NCI-H1092 (cell line): ENCODE measurements around the gene FATE1.

Experiments
- DNase-seq: peaks from one replicate; lab custom pipeline; 2025; lab: John Stamatoyannopoulos, UW

Gene FATE1

DNA sequence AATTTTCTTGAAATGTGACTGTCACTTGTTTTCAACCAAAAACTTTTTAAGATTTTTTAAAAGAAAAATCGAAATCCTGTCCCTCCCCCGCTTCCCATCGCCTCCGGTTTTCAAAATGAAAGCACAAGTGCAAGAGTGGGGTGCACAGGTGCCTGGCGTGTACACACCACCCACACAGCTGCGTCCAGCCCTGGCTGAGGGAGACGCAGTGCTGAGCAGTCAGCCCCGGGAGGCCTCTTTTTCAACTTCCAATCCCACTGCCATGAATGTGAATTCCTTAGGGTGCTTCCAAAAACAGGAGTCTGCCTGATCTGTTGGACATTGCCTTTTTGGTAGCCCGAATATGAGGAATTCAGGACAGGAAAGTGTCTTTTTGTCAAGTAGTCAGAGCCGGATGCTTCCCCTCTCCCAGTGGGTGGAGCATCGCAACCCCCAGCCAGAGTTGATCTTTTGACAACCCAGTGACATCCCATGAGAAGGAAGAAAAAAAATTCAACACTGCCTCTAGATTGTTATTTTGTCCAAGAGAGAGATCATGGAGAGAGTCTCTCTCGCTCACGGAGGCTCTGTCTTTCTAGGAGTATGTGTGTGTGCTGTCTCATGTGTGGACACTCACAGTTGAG is 11.7 kb upstream of the FATE1 start:
- DNase-seq, result no peak

DNA sequence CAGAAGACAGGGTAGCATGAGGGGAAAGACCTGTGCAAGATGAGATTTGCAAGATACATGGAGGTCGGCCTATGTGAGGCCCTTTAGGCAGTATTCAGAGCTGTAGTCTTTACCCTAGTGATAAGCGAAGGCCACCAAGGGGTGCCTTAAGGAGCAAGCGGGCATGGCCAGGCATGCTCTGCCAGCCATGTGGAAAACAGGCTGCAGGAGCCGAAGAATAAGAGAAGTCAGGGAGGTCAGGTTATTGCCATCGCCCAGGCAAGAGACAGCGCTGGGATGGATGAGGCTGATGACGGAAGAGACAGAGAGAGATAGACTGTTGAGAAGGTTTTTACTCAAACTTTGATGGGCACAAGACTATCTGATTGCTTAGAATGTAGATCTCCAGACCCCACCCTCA is 7.0 kb upstream of the FATE1 start:
- DNase-seq, result no peak

DNA sequence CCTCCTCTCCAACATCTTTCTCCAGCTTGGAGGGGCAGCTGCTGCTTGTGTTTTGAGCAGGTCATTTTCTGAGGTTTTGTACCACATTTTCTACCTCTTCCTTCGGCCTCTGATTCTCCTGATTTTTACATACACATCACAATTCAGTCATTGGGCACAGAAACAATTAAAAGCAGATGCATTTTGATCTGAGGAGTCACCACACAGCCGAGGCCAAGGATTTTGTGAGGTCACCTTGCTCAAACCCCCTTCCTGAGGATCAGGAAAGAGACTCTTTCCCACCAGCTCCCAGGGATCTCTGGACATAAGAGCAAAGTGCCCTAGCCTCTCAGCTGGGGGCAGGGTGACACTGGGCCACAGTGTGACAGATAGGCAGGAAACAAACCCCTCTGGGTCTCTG is 5.4 kb upstream of the FATE1 start:
- no peak for DNase-seq

DNA sequence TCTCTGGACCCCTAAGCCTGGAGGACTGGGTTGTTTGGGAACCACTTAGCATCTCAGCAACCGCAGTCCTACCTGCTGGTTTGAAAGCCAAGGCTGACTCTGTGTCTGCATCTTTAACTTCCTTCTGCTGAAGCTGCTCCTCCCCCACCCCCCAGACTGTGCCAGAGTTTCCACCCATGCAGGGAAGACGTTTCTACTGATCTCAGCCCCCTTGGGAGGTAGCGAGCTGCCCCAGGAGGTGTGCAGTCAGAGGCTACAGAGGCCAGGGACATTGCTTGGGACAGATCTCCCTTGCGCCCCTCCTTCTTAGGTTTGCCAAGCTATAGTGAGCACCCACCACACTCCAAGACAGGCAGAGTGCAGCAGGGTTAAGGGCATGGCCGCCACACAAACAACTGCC is 4.7 kb upstream of the FATE1 start:
- DNase-seq, result no peak

DNA sequence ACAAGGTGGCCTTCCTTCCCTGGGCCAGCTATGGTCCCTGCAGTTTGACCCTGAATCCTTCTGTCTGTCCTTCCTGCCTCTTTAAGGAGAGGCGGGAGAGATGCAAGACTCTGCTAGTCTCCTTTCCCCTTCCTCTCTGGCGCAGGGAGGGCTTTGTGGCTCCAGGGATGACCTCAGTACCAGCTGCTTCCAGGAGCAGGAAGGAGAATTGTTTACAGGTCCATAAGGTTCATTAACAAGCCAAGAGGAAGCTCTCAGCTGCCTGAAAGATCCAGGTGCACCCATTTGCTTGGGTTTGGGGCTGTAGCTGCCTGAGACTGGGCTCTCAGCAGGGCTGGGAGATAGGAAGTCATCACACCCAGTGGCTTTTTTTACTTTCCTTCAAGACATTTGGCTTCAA is 4.0 kb upstream of the FATE1 start:
- peak; percentile 21 for DNase-seq

DNA sequence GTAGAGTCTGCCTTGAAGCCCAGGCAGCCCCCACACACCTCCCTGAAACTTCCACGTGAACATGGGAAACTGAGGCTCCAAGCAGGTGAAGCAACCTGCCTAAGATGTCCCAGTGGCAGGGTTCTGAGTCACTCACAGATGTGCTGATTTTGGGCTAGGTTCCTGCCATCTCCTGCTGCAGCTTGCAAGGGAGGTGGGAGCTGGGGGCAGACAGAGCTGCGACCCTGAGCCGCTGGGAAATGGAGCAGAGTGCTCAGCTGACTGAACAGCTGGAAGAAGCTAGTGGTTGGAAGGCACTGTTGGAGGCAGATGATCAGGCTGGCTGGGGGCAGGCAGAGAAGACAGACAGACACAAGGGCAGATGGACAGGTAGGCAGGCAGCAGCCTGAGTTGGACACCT is 3.6 kb upstream of the FATE1 start:
- DNase-seq, result no peak

DNA sequence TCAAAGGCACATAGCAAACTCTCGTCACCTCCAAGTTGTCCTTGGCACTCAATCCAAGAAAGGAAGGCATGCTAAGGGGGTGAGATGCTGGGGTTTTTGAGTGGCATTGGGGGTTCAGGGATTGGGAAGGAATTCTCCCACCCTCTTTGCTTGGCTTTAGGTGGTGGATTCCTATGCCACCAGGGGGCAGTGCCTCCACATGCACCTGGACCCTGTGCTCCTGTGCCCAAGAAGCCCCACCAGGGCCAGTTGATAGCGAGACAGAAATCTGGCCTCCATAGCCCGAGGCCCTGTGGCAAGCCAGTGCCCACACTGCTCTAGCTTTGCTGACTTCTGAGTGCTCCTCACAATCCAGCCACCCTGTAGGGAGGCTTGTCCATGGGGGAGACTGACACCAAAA is 2.0 kb upstream of the FATE1 start:
- peak; percentile 18 for DNase-seq

DNA sequence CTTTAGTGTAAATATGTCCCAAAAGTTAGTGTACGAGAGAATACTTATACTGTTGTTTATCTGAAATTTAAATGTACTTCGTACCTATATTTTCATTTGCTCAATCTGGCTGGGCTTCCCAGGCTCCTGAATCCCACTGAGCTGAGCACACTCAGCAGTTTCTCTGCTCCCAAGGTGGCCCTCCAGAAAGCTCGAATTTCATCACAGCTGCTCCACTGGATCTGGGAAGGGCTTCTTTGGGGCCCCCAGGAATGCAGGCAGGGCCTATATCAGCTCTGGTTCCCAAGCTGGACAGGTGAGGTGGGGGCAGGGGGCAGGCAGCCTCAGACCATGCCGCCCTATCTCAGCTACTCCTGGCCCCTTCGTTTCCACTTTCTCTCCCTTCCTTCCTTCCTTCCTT is 1.5 kb upstream of the FATE1 start:
- DNase-seq, result no peak

DNA sequence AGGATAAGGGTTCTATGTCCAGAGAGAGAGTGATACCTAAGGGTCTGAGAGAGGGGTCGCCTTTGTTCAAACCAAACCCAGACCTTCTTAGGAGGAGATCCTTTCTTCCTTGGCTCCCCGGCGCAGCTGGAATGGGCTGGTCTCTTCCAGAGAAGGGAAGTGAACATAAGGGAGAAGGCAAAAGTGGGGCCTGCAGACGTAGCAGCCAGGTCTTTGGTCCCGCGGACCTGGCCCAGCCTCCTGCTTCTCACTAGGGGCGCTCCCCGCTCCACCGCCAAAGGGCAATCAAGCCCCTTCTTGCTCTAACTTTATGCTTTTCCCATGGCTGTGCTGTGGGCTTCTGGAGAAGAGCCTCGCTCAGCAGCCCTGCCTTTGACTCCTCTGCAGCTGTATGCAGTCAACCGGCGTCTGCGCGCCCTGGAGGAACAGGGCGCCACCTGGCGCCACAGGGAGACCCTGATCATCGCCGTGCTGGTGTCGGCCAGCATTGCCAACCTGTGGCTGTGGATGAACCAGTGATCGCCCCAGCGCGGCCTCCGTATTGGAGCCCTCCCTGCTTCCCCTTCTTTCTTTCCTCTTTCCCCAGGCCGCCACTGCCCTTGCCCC is 6.5 kb downstream of the FATE1 start:
- DNase-seq, result no peak

DNA sequence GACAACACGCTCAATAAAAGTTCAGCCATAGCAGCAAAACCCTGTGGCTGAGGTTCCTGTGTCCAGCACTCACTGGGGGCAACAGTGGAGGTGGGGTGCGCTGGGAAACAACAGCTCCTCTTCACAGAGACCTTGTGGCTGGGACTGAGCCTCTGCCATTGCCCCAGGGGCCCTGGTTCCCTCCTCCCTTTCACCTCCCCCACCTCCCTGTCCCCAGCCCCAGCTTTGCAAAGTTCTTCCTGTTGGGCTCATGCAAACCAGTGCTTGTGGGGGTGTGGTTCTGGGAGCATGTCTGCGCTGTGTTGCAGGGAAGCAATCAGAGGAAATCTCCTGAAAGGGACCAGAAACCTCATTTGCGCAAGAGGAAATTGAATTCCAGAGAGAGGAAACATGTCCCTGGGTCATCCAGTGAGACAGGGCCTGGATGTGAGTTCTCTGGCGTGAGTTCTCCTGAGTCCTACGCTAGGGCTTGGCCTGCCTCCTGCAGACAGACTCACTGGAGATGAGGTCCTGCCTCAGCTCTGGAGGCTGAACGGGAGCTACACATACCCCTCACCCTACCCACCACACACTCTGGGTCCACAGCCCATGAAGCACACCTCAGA is 7.4 kb downstream of the FATE1 start:
- DNase-seq, result no peak

DNA sequence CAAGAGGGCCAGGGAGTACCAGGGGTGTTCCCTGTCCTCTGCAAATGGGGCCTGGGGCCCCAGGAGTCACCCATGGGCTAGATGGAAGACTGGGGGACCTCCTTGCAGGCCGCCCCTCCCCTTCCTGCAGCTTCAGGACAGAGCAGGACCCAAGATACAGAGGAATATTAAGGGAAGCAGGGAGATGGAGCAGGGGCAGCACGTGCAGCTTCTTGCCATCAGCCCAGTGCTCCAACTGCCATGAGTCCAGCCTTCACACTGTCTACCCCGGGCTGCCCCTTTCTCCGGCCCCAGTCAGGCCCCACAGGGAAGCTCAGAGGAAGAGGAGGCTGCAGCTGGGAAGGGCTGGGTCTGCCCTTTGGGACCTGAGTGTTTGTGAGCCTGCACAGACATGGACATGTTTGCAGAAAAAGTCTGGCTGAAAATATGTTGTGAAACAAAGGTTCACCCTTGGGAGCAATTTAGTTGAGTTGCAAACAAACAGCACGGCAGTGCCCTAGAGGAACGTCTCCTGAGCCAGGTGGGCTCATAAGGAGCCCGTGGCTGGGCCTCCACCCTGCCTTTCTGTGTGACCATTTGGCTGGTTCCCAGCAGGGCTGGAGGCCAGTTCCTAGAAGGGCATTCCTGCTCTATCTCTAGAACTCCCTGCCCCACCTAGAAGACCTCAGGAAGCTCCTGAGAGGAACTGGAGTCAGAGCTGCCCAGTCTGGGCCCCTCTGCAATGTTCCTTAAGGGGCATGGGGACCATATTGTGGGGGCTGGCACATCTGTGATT is 8.9 kb downstream of the FATE1 start:
- no peak for DNase-seq

DNA sequence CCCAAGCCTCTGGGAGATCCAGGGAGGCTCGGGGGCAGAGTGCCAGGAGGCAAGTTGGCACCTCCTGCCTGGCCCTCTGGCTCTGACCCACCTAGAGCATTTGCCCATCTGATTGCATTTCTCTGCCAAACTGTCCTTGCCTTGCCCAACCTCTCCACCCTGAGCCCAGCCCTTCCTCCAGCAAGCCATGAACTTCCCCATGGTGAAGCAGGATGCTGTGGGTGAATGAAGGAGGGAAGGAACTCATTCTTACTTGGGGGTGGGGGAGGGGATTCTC is 9.4 kb downstream of the FATE1 start:
- DNase-seq, result no peak

DNA sequence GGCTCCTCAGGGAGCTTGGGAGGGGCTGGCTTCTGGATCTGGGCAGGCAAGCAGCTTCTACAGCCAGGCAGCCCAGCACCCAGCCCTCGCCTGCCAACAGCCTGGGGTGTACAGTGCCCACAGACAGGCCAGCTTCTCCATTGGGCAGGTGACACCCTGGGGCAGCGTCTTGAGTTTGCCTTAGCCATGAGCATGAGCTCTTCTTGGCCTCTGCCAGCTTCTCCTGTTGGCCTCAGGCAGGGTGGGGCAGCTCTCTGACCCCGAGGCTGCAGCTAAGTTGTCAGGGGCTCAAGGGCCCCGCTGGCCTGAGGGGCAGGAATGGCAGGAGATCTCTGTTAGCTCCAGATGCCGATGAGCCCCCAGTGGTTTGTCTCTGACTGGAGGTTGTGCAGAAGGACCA is 10.9 kb downstream of the FATE1 start:
- no peak for DNase-seq

DNA sequence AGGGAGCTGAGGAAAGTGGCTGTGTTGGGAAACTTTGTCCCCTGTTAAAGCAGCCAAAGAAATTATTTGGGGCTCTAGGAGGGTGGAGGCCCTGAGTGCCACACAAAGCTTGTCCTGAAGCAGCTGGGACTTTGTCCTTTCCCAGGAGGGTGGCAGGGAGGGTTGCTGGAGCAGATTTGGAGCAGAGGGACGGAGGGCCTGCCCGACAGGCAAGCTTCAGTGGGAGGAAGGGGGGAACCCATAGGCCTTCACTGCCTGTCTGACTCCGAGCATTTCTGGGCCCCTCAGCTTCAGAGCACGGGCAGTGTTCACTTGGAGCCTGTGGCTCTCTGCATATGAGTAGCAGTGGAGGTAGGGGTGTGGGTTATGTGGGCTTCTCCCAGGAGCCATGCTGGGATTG is 11.5 kb downstream of the FATE1 start:
- no peak for DNase-seq

DNA sequence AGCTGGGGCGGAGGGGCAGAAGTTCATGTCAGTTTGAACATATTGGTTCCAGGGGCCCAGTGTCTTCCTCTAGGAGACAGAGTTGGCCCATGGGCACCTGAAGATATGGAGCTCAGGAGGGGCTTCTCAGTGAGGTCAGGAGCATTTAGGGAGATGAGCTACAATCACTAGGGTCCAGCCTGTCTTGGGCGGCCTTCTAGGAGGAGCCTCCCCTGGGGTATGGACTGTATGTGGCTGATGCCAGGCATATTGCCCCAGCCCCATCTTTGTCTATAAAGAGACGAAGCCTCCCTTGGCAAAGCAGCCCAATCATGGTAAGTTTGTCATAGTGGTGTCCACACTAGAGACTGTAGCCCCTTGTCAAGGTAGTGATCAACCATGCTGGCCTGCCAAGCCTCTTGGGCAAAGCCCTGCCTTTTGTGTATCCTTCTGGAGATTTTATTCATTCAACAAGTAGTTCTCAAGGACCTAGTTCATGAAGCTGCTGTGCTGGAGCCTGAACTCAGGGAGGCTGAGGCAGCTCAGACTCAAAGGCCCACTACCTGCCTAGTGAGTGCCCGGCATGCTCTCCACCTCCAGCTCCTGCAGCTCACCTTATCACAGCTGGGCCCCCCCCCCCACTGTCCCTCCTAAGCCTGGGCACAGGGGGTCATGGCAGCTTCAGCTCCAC is 13.4 kb downstream of the FATE1 start:
- no peak for DNase-seq

DNA sequence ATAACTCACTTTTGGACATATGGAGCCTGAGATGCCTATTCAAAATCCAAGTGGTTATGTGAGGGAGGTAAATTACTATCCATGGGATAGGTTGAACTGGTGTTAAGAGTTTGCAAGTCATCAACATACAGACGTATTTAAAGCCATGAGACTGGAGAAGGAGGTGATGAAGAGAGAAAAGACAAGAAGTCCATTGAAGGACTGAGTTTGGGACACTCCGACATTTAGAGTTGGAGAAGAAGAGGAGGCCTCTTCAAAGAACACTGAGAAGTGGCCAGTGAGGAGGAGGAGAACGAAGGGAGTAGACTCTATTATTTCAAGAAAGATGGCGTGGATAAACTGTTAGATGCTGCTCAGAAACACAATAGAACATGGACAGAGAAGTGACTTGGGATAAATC is 18.6 kb downstream of the FATE1 start, which contains the start of gene CNGA2:
CNGA2 (plus strand) TSS at position 301 of the 400 bp plus-strand sequence. CDS start 3,738 bp downstream, outside the sequence.
- DNase-seq, result no peak

DNA sequence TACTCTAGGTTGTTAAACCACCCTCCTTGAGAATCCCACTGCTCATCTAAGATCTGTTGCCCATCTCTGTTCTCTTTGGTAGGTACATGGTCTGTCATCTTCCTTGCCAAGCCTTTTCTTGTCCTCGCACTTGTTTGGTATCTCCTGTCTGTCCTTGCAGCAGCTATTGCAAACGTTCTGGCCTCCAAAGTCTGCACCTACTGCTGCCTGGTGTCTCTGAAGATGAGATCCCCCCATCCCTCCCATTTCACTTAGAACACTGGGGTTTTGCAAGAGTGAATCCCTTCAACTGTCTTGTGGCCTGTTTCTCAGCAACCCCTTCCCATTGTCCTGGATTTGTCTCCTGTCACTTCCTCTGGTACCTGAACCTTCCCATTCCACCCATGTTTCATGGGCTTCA is 19.4 kb downstream of the FATE1 start:
- no peak for DNase-seq

DNA sequence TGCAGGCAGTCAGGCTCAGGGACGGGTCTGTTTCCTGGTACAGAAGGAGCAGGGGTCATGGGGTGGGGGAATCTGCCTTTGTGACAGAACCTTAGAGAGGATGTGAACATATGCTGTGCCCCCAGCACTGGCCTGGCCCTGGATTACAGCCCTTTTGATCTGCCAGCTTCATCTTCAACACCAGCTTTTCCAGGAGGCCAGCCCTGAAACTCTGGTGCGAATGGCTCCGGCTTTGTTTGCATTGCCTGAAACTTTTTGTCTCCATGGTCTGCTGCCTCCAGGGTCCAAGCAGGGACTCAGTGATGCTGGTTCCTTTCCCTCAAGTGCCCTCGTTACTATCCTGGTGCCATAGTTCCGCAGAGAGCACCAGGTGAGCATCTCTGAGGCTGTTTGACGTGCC is 20.9 kb downstream of the FATE1 start:
- DNase-seq, result peak; percentile 2

DNA sequence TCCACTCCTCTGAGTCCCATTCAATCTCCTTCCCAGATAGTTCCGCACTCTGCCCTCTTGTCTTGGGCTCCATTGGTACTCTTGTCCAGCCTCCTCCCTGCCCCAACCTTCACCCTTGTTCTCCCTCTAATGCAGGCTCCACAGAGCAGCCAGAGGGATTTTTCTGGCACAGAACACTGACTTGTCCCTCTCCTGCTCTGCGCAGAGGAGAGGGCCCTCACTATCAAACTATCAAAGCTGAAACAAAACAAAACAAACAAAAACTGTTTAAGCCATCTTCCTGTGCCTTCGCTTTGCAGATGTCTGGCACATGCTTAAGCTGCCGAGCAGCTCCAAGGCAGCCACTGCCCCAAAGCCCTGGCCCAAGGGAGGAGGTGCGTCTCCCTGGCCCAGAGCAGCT is 21.7 kb downstream of the FATE1 start:
- DNase-seq, result no peak

DNA sequence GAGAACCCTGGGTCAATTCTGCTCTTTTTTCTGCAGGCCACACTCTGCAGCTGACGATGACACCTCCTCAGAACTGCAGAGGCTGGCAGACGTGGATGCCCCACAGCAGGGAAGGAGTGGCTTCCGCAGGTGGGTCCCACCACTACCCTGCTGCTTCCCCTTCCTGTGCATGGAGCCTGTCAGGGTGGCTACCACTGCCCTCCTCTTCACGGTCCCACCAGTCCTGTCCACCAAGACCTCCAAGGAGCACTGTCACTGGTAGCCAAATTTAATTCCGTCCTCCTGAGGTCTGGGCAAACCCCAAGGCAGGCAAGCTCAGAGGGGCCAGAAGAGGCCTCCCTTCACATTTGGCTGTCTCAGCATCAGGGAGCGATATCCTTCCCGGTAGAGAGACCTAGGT is 22.9 kb downstream of the FATE1 start:
- DNase-seq, result no peak

DNA sequence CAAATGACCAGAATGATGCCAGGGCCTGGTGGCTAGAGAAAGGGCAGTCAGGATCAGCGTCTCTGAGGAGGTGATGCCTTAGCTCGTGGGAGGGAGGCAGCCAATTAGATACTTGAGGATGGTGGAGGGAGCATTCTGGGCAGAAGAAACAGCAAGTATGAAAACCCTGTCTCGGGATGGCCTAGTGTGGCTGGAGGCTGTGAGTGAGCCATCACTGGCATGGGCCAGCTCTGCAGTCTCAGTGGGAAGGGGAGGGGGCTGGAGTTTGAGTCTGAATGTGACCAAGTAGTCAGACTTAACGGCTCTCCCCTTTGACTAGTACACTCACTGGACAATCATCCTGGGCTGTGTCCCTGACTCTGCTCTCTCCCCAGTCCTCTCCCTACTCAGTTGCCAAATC is 25.8 kb downstream of the FATE1 start:
- DNase-seq, result no peak

DNA sequence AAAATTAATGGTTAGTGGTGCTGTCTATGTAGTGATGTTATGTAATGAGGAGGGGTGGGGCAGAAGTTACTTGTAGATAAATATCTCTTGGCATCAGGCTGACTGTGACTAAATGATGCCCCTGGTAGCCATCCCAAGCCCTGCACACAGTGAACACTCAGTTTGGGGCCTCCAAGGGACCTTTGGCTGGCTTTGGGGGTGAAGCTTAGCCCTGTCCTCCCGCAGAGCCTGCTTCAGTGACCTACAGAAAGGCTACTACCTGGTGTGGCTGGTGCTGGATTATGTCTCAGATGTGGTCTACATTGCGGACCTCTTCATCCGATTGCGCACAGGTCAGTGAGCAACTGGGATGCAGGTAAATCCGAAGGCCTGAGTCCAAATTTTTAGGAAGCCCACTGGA is 26.5 kb downstream of the FATE1 start:
- DNase-seq, result no peak
